CD1c-positive myeloid dendritic cell (primary cell): ENCODE data around the gene USP19.

Experiments used
- DNase-seq: peaks from one replicate; pipeline ENCODE4 v3.0.0-alpha.2; 2016; ENCODE audit errors: extremely low spot score

Gene USP19

DNA sequence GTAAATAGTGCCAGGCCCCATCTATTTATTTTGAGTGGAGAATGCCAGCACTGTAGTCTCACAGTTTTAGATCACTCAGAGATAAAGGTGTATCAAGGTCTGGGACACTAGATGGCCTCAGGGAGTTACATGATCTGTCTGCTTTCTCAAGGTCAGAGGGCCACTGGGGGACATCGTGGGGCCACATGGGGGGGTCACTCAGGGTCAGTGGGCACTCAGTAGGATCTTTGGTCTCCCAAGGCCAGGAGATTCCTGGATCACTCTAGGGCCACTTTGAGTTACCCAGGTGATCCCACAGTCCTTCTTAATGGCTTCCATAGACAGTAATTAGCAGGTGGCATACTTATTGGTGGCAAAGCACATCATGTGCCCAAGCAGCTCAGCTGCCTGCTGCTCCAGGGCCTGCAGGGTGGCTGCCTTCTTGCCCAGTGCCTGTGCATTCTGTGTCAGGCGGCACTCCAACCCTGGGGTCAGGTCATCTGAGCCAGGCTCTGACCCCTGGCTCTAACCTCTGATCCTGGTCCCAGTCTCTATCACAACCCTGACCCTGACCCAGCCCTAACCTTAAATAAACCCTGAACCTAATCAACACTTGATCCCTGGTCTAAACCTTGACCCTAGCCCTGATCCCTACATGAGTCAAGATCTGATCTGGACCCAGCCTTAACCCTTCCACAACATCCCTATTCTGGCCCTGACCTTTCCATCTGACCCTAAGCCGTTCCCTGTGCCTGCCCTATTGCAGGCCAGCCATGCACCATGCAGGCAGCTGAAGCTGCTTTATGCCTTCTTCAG is 14.0 kb upstream of the USP19 start:
- no peak for DNase-seq

DNA sequence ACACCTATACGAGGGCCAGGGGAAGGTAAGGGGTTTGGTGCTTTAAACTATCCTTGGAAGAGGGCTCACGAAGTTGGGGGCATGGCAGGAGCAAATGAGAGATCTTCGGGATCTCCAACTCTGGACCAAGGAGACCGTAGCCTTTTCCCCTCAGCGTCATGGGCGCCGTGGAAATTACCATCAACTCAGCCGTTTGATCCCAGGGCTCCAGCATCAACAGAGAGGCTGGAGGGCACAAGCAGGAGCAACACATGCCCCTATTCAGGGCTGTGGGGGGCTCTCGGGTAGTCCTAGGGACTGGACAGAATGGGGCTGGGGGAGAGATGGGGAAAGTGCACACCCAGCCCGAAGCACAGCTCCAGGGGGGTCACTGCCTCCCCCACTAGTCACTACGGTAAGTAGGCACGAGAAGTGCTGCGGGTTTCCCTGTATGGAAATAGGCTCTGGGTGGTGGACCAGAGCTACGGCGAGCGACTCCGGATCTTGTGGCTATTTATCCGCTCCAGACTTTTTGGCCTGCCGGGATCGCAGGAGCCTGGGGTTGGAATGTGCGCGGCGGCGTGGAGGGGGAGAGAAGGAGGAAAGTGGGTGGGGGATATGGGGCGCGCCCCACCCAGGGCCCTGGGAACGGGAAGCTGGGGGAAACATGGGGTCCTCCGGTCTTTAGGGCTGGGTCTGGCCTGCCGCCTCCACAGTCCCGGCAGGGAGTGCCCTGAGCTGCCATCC is 12.8 kb upstream of the USP19 start:
- DNase-seq = peak; percentile 65

DNA sequence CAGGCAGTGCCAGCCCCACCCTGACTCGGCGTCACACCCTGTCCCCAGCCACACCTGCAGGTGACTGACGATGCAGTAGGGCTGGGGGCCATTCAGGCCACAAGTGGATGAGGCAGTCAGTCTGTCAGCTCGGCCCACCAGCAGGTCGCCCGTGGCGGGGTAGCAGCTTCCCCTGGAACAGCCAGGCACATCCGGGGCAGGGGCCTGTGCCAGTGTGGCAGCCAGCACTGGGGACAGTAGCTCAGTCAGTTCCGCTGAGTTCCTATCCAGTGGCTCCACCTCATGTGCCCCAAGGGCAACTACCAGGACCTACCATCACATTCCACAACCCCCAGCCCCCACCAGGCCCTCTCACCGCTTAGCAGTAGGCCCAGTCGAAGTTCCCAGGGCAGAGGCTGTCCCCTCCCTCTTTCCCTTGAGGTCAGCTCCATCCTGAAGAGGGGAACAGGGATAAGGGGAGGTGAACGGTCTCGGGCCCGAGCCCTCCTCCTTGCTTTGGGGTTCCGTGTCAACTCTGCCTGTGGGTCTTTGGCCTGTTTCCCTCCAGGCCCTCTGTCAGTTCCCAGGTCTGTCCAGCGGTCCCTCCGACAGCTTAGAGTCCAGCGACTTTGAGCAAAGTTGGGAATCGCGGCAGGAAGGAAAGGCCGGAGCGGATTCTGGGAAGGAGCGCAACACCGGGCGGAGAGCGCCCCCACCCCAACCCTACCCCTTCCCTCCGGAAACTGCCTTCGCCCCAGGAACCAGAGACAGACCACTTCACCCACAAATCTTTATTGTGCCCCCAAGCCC is 12.0 kb upstream of the USP19 start, which contains the start of gene LAMB2:
Gene LAMB2, minus strand, starts transcription at position 614 of the 789 bp plus-strand sequence. Its CDS starts 183 bp downstream, at position 431.
- peak; percentile 18 for DNase-seq

DNA sequence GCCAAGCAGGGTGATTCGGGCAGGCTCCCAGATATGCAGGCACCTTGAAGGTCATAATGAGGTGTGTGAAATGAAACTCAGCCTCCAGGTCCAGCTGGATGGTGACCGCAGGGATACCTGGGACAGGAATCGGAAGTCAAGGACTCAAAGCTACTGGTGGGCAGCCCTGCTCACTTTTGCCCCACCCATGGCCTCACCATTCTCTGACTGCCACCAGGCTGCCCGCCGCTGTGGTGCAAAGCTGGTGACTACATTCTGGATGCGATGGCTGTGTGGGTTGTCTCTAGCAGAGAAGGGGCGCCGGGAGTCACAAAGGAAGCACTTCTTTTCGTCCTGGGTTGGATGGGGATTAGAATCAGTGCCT is 11.4 kb upstream of the USP19 start:
- no peak for DNase-seq

DNA sequence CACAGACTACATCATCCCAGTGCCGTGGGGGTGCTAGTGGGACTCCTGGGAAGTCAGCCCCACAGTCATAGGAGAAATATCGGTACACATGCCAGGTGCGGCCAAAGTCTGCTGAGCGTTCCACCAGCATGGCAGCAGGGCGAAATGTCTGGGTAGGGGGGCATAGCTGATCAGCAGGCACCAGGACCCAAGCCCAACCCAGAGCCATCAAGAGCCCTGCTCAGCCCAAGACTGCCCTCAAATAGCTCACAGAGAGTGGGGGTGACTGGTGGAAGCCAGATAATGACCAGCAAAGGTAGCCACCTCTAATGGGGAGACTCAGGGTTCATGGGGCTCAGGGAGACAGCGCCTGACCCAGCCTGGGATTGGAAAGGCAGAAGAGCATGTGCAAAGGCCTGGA is 11.0 kb upstream of the USP19 start:
- no peak for DNase-seq

DNA sequence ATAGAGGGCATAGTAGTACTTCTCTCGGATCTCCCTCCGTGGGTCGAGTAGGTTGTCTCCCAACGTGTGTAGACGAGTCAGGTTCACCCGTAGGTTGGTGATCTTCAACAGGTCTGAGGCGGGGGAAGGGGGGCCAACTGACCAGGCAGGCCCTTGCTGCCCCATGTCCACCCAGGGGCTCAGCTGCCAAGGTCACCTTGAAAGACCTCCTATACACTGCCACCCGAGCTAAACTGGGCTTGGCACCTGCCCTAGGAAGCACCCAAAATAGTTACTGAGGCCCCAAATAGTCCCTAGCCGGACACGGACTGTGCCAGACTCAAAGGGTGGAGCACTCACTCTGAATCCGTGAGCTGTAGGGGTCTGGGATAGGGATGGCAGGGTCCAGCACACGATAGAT is 10.4 kb upstream of the USP19 start:
- no peak for DNase-seq

DNA sequence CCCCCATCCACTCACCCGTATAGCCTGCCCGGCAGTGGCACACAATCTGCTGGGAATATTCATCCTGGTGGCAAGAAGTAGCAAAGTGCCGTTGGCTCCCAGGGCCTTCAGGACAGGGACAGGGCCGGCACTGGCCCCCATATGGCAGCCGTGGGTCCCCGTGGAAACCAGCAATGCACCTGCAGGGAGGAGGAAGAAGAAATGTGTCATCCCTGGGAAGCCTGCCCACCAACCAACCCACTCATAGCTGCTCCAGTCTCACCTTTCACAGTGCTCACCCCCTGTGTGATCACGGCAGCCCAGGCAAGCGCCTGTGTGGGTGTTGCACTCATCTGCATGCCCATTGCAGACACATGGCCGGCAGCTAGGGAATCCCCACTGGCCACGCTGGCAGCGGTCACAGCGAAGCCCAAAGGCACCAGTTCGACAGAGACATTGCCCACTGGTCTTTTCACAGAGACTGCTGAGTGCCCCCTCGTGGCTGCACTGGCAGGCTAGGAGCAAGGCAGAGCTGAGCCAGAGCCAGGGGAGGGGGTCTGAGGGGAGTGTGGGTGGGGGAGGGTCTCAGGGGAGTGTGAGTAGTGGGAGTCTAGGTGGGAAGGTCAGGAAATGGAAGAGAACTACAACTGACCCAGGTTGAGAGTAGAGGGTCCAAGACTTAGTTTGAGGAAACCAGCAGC is 4.5 kb upstream of the USP19 start:
- DNase-seq = no peak

DNA sequence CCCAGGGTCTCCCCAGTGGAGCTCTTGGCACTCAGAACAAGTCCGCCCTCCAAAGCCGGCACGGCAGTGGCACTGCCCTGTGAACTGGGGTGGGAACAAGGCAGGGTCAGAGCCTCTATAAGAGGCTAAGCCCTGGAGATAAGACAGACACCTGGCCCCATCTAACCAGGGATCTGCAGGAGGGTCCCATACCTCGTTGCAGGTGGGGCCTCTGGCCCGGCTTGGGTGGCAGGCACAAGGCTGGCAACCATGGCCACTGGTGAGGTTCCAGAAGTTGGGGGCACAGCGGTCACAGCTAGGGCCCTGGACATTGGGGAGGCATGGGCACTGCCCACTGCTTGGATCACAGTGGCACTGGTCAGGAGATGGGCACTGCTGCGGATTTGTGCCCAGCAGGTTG is 3.6 kb upstream of the USP19 start:
- no peak for DNase-seq

DNA sequence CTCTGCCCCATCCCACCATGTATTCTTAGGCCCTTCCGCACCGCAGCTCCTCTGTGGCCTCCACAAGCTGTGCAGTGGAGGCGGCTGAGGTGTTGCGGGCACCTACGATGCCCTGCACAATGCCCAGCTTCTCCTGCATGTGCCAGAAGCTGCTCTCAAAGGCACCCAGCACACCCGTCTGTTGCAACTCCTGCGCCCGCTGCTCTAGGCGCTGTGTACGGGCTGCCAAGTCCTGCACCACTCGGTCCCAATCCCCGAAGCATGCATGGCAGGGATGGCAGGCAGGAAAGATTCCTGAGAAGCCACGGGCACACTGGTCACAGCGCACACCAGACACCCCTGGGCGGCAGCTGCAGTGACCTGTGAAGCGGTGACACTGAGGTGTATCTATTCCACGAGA is 3.1 kb upstream of the USP19 start:
- DNase-seq = no peak

DNA sequence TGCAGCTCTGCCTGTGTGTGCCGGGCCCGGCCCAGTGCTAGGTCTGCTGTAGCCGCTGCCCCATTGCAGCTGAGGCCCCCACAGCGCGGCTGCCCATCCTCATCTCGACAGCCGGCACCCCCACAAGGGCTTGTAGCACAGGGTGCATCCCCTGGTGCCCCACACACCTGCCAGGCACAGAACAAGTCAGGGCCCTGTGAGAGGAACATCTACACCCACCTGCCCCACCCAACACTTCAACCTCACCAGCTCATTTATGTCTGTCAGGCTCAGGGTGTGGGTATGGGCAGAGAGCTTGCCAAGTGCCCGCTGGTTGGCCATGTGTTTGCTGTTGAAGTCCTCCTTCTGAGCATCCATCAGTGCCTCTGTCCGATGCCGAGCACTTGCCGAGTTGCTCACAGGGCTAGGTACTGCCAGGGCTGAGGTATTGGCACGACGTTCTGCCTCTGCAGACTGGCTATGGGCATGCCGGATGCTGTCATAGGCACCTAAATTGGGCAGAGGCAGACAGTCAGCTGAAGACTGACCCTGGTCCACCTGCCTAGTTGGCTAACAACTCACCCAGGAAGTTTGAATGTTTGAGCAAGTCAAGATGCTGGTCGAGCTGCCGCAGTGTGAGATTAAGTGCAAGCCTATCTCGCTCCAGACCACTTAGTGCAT is 2.4 kb upstream of the USP19 start:
- DNase-seq = no peak

DNA sequence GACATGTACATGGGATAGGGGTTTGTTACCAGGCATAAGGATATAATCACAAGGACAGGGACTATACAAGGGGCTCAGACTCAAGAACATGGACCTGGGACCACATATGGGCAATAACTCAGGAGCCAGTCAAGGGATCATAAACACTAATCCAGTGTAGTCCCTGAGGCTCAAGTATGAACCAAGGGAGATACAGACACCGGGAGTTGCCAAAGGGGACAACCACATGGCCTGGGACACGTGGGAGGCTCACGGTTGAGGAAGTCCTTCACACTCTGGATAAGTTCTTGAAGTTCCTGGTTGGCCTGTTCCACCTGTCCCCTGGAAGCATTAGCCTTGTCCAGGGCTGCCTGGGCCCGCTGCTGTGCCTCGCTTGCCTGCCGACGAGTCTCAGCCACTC is 1.8 kb upstream of the USP19 start:
- peak; percentile 27 for DNase-seq

DNA sequence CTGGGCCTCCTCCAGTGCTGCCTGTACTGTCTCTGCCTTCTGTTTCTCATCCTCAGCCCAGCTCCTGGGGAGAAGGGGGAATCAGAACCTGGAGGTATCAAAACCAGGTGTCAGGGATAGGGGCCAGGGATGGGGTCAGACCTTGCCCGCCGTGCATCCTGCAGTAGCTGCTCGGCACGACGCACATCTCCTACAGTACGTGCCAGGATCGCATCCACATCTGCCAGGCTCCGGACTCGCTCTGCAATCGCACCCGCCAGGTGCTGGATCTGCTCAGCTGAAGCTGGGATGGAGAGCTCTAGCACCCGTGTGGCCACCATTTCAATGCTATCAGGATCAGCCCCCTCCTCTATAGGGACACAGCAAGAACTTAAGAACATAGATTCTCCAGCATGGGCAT is 1.4 kb upstream of the USP19 start:
- no peak for DNase-seq

DNA sequence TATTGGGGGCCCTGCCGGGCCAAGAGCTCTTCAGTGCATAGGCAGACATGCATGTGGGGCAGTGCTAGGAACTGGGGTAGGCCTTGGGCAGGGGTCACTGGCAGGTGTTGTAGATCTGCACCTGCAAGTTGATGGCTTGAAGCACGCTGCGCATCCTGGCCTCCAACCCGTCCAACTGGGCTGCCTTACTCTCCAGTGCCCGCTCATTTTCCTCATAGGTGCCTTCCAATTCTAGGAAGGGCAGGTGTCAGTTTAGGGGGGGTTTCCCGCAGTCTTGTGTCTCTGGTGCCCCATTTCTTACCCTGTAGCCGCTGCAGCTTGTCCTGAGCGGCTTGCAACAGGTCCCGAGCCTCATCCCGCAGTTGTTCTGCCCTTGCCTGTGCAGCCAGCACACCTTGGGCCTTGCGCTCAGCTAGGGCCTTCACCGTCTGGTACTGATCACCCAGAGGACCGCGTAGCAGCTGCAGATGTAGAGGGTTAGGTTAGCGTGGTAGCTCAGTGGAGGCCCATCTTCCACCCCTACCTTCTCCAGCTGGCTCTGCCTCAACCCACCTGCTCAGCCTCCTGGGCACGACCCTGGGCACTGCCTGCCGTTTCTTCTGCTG is 611 bp upstream of the USP19 start:
- DNase-seq = no peak

DNA sequence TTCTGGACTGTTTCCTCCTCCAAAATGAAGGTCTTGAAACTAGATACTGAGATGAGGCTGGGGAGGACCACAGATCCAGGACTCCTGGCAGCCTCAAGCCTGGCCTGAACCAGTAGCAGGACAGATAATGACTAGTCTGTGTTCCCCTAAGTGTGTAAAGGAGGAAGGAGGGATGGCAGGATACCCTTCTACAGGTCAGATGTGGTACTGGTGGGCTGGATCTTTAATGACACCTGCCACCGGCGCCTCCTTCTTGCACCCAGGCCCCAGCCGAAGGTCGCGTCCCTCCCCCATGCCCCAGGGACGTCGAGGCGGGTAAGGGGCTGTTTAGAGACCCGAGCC is 556 bp downstream of the USP19 start:
- no peak for DNase-seq

DNA sequence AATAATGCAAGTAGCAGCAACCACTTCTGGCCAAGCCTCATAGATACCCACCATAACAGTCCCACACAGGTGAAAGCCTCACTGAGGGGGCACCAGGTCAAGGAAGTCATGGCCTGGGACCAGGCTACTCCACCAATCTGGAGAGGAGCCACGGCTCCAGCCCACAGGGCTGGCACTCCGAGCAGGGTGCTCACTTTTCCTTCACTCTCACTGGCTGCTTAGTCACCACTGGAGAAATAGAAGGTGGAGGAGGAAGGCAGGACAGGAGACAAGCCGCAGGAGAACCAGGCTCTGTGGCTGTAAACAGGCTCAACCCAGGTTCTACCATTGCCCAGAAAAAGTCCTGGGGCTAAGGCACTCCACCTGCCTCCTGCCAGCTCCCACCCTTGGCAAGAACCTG is 1.2 kb downstream of the USP19 start:
- no peak for DNase-seq

DNA sequence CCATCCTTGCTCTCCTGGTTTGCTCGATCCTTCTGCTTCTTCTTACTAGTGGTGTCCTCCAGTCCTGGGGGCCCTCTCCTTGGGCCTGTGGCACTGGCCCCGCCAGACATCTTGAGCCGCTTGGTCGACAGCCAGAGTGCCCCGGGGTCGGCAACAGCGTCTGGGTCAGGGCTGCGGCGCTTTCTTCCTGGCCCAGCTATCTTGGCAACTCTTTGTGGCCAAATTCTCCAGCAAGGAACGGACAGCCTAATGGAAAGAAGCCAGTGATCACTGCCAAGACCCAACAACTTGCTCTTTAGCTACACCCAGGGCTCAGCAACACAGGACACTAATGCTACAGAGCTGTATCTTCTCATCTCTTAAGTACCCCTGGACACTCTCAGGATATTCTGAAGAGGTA is 1.6 kb downstream of the USP19 start:
- DNase-seq = no peak

DNA sequence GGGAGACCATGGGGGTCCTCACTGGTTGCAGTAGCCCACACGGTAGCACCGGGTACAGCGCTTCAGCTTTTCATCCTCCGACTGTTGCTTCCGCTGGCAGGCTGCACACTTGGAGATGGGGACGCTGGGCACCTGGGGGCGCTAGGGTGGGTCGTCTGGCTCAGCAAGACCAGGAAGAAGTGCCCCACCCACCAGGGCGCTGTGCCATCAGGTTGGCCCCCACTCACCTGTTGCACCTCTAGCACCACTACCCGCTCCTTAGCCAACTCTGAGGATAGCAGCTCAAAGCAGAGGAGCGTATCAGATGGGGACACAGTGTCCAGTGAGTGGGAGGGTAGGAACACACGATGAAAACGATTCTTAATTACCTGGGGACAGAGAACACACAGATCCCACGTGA is 8.4 kb downstream of the USP19 start:
- DNase-seq = no peak

DNA sequence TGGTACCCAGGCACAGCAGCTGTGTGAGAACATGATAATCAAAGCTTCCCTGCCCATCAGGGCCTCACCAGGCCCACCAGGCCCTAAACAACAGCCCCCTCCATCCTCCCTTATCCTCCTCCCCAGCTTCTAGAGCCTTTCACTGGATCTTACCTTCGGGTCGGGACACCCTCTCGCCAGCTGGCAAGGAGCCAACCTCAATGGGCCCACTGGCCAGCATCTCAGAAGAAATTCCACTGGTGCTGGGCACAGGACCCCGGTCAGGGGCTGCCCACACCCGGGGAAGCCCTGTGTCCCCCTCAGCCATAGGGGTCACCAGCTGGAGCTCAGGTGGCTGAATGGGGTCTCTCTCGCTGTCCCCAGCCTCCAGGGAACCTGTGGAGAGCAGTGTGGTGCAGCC is 9.3 kb downstream of the USP19 start:
- DNase-seq = no peak

DNA sequence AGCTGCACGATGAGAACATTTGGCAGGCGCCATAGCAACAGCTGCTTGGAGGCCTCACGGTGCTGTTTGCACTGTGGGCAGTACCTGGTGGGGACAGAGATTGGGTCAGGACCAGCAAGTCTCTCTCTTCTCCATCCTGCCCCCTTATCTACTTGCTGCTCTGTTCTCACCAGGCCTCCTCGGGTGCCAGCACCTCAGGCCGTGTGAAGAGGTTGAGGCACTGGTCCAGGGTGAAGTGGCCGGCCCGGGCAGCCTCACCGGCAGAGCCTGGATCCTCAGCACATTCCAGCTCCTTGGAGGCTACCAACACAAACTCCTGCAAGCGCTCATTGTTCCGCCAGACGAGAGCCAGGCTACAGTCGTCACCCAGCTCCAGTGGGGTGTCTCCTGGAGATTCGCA is 9.8 kb downstream of the USP19 start:
- no peak for DNase-seq

DNA sequence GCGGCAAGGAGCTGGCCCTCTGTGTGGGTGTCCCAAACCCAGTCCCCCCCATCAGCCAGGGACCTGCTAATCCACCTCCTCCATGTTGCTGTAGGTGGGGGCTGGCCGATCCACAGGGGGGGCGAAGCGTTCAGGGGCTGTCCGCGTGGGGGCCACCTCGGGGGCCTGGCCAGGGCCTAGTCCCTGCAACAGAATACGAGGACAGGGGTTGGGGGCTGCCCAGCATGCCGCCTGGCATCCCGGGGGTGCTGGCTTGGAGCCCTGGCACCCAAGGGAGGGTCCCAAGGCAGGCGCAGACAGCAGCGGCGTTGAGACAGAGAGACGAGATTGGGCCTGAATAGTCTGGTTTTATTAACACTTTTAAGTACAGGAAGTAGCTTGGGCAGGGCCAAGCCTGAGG is 12.3 kb downstream of the USP19 start:
- no peak for DNase-seq
